Lower leg skin (tissue), 4 donors: ENCODE results near the gene CLPTM1L. TPM values are rescaled to one million over a fixed set of nuclear protein-coding genes. Genes with fewer than 3 reads are reported as not detected.
A peak's percentile ranks its signal among the peaks of the same experiment; 100 is the strongest.

Experiments used
- DNase-seq, 2 donors: peaks; one replicate each; pipeline ENCODE4 v3.0.0-alpha.2; 2019; ENCODE audit warnings: low spot score in 2 of 2
- H3K4me3 ChIP-seq: fragments of 200-600 bp; sonication (generic); 2 replicates; pipeline ENCODE4 v1.5.1; 2017; ENCODE audit warnings: mild to moderate bottlenecking, low read depth; ENCODE audit not compliant: poor library complexity, severe bottlenecking
- POLR2A ChIP-seq, 2 donors: fragments of 450-650 bp; IDR thresholded peaks; one replicate each; pipeline ENCODE4 v1.6.1; 2016 to 2017; ENCODE audit warnings: antibody characterized with exemption in 2 of 2, mild to moderate bottlenecking in 1 of 2, moderate library complexity in 1 of 2
- WGBS, 2 donors: methylation state at CpG; one replicate each; pipeline ENCODE4 v1.1.5; 2018; 5-methylcytosine and 5-hydroxymethylcytosine counted together
- intact Hi-C: fragments of 100-400 bp; cut with DNase I; formaldehyde crosslinking; loops from one replicate; pipeline ENCODE4 v1.15.0; 2023; ENCODE audit warnings: low total_unique reads
- total RNA-seq, 4 donors: library from RNA; depleted of rRNA; stranded (reverse); fragments of >200 nt; gene quantifications; one replicate each; pipeline ENCODE4 v1.1.0, GENCODE V29; 2016
- TF ChIP-seq, protein P1 (sequence below), 3 donors: fragments of 450-650 bp; IDR thresholded peaks; one replicate each; pipeline ENCODE4 v1.5.1; 2016; ENCODE audit warnings: antibody characterized with exemption in 3 of 3, mild to moderate bottlenecking in 3 of 3, moderate library complexity in 2 of 3

The CLPTM1L gene
- total RNA-seq, 4 donors from 2014 or later, result 82.8 to 123 (median 102) TPM

DNA sequence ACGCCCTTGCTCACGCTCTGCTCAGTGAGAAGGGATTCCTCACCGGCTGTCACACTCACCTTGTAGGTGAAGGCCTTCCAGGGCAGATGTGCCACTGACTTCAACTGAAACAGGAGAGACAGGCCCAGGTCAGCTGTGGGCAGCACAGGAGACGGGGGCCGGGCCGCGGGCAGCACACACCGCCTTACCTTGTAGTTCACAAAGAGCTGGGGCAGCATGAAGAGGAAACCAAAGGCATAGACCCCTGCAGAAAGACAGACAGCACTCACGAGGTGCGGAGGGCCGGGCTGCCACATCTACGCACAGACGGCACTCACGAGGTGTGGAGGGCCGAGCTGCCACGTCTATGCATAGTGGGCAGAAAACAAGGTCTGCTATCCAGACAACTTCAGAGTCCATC lies 23.3 kb downstream of the CLPTM1L start:
- H3K4me3 ChIP-seq, result no peak overlapping the region
- DNase-seq, result peak in 1 of 2 donors; percentile 80
- intact Hi-C loops, result no loop called here
- WGBS, 2 donors, result 92 to 94% methylated on average over 16 of the region's 16 CpGs
- TF ChIP-seq, protein P1, sequence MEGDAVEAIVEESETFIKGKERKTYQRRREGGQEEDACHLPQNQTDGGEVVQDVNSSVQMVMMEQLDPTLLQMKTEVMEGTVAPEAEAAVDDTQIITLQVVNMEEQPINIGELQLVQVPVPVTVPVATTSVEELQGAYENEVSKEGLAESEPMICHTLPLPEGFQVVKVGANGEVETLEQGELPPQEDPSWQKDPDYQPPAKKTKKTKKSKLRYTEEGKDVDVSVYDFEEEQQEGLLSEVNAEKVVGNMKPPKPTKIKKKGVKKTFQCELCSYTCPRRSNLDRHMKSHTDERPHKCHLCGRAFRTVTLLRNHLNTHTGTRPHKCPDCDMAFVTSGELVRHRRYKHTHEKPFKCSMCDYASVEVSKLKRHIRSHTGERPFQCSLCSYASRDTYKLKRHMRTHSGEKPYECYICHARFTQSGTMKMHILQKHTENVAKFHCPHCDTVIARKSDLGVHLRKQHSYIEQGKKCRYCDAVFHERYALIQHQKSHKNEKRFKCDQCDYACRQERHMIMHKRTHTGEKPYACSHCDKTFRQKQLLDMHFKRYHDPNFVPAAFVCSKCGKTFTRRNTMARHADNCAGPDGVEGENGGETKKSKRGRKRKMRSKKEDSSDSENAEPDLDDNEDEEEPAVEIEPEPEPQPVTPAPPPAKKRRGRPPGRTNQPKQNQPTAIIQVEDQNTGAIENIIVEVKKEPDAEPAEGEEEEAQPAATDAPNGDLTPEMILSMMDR (IDR thresholded peaks at IDR 0.05), result no peak
- no peak for TF ChIP-seq POLR2A (IDR thresholded peaks at IDR 0.05)

DNA sequence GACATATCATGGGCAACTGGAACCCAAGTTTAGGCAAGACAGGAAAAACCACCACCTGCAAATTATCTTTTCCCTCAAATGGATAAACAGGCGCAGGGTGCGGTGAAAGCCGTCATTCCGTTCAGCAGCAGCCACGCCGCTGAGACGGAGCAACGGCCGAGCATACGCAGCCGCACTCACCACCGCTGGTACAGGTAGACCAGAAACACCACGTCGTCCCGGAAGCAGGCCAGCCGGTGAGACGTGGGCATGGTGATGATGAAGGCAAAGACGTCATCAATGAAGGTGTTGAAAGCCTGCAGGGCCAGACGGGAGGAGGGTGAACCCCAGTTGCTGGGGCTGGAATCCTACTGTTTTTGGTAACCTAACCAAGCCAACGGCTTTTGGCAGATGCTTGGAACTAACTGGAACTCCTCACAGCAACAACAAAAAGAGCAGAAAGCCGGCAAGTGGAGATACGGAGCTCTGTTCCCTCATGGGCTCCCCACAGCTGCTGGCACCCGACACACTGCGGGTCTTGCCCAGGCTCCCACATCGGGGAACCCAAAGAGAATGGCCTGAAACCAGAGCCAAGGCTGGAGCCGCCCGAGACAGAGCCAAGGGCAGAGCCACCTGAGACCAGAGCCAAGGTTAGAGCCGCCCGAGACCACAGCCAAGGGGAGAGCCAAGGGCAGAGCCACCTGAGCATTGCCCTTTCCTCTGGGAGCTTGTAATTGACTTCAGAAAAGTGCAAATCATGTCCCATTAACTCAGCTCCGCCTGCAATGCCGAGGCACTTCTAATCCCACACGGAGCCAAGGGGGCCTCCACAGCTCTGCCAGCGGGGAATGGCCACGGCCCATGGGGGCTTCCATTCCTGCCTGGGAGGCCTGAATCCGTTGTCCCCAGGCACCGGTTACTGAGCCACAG lies 24.2 kb downstream of the CLPTM1L start:
- H3K4me3 ChIP-seq, result no peak overlapping the region
- intact Hi-C loops, result no loop called here
- WGBS, 2 donors, result 90 to 91% methylated on average over 36 of the region's 36 CpGs
- TF ChIP-seq, protein P1 (IDR thresholded peaks at IDR 0.05), result no peak
- TF ChIP-seq POLR2A (IDR thresholded peaks at IDR 0.05), result no peak
- peak in 1 of 2 donors; percentile 76 for DNase-seq

DNA sequence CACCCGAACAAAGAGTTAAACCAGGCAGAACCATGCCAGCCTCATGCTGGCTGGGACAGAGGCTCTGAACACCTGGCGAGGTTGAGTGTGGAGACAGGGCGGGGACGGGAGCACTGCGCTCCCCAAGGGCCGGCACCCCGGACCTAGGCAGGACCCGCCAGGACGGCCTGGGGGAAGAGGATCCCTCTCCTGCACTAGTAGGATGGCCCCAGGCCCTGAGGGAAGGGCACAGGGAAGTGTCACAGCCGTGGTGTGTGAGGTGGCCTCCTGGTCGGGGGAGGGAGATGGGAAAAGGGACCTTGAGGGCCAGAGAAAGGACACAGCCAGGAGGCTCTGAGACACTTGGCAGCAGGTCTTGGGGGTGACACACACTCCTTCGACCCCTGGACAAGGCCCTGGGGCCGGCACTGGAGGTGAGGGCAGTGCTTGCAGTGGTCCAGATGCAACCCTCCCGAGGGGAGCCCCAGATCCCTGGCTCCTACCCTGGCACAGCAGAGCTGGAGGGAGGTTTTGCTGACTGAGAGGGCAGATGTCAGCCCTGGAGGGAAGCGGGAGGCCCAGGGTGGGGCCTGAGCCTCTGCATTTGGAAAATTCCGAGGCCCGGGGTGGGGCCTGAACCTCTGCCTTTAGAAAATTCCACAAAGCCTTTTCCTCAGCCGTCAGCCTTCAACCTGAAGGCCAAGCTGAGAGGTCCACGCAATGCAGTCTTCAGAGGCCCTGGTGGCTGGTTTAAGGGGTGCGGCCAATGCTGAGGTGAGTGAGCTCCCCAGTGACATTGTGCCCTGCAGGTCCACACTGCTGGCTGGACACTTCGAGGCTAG lies 25.3 kb downstream of the CLPTM1L start:
- H3K4me3 ChIP-seq, result no peak overlapping the region
- DNase-seq, result peak in 1 of 2 donors; percentile 80
- 81 to 91% methylated on average over 20 to 21 of the region's 21 CpGs for WGBS, 2 donors
- intact Hi-C loops, result no loop called here
- no peak for TF ChIP-seq POLR2A (IDR thresholded peaks at IDR 0.05)
- TF ChIP-seq, protein P1 (IDR thresholded peaks at IDR 0.05), result no peak

DNA sequence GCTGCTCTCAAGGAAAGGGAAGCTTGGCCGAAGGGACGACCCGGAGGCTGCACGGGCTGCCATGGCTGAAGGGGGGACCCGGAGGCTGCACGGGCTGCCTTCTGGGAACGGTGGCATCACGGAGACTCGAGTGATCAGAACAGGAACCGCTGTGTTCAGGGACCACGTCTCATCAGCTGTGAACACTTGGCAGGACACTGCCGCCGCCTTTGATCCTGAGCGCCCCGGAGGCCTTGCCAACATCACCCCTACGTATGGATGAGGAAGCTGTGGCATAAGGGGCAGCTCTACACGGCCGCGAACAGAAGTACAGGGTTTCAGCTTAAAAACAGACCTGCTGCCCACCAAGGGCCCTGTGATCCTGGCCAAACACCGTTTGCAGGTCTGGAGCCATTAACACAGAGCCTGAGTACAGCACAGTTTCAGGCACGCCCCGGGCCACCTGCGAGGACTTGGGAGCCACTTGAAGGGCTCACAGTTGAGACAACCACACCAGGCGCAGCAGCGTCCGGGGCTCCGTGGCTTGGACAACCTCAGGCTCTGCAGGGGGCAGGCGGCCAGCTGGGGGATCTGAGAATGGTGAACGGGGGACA lies 26.1 kb downstream of the CLPTM1L start:
- intact Hi-C loops, result no loop called here
- no peak overlapping the region for H3K4me3 ChIP-seq
- 91% methylated on average over 20 to 29 of the region's 29 CpGs for WGBS, 2 donors
- peak in 1 of 2 donors; percentile 81 for DNase-seq
- TF ChIP-seq POLR2A (IDR thresholded peaks at IDR 0.05), result no peak
- TF ChIP-seq, protein P1 (IDR thresholded peaks at IDR 0.05), result no peak

DNA sequence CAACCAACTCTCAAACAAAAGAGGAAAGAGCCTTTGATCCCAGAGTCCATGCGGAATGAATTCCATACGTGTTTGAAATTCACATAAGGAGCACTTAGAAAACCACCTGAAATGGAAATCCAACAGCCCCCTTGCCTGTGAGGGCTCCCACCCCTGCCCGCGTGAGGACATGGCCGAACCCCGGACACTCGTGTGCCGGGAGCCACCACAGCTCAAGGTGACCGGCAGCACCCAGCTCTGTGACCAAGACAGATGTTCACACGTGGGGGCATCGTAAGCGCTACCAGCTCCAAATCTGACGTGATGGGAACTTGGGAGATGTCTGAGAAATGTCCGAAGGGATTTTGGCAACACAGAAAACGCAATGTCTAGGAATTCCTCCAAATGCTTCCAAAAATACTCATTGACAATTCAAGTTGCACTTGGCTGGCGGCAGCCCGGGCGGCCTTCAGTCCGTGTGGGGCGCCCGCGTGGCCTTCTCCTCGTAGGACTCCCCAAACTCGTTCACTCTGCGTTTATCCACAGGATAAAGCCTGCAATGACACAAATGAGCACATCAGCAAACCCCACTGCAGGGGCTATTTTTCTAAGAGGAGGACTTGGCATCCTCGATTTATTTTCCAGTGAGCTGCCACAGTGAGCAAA lies 26.9 kb downstream of the CLPTM1L start:
- H3K4me3 ChIP-seq, result no peak overlapping the region
- WGBS, 2 donors, result 91 to 92% methylated on average over 26 of the region's 26 CpGs
- peak in 1 of 2 donors; percentile 77 for DNase-seq
- no peak for TF ChIP-seq POLR2A (IDR thresholded peaks at IDR 0.05)
- TF ChIP-seq, protein P1 (IDR thresholded peaks at IDR 0.05), result no peak
- intact Hi-C loops, result no loop called here
